K562 (cell line): ENCODE results near the gene ZNF24. TPM values are rescaled to one million over a fixed set of nuclear protein-coding genes. Genes with fewer than 3 reads are reported as not detected.
A peak's percentile ranks its signal among the peaks of the same experiment; 100 is the strongest.

Experiments
- ATAC-seq: fragments of 200-7000 bp; cut with Tn5 transposase; 3 replicates; pipeline ENCODE4 v1.9.1; 2020; ENCODE audit warnings: moderate library complexity
- Bru-seq: library from RNA; stranded (reverse); fragments of 400-500 nt; gene quantifications from one replicate; lab custom pipeline; 2021; lab: Mats Ljungman, UMichigan
- BruChase-seq, 2 experiments: library from RNA; stranded (reverse); fragments of 400-500 nt; gene quantifications; one replicate each; lab custom pipeline; 2021; lab: Mats Ljungman, UMichigan
- BruUV-seq: library from RNA; stranded (reverse); fragments of 400-500 nt; replicated peaks from 2 replicates; lab custom pipeline; 2021; lab: Mats Ljungman, UMichigan
- CTCF ChIA-PET: fragments of 300-600 bp; formaldehyde crosslinking; extraction: SDS; loops from one replicate; lab custom pipeline; 2021; ENCODE audit warnings: low intra/inter-chr PET ratio; lab: Yijun Ruan, JAX
- POLR2A ChIA-PET: fragments of 300-600, 350-650 bp; sonication (Branson Sonifier 250); formaldehyde crosslinking; extraction: SDS; loops from one replicate; lab custom pipeline; 2021; ENCODE audit warnings: antibody characterized with exemption, inconsistent platforms; lab: Yijun Ruan, JAX
- DNase-seq, 4 experiments: peaks; one replicate each; pipeline versions ENCODE4 v3.0.0 to v3.0.0-alpha.2; 2011 to 2018; ENCODE audit warnings: low spot score in 3 of 4, mixed read lengths in 3 of 4; ENCODE audit errors: extremely low read depth in 1 of 4
- FAIRE-seq: peaks from 2 replicates; lab custom pipeline; 2011; peaks lifted over from hg19 to GRCh38; lab: Jason Lieb, UNC
- H2AFZ ChIP-seq: 2 replicates; pipeline ENCODE4 v1.6.0; 2011; ENCODE audit warnings: low read depth, low read length, control low read depth, inconsistent platforms
- H3K27ac ChIP-seq: fragments of 200-600 bp; 3 replicates; pipeline ENCODE4 v1.8.0; 2011; ENCODE audit warnings: low read depth, mild to moderate bottlenecking, control low read depth, inconsistent platforms, low read length, moderate library complexity, mixed read lengths; ENCODE audit errors: extremely low read depth
- H3K27me3 ChIP-seq, 2 experiments: fragments of 300-600 bp in 1 of 2; 2 replicates in 1 of 2; 3 replicates in 1 of 2; pipeline versions ENCODE4 v1.6.0 to v1.8.0; 2011; ENCODE audit warnings: inconsistent platforms in 2 of 2, low read length in 2 of 2, mild to moderate bottlenecking in 1 of 2, mixed read lengths in 1 of 2, moderate library complexity in 1 of 2; ENCODE audit not compliant: control insufficient read depth in 2 of 2, insufficient read depth in 2 of 2
- H3K36me3 ChIP-seq: fragments of 300-600 bp; 3 replicates; pipeline ENCODE4 v1.8.0; 2011; ENCODE audit warnings: mild to moderate bottlenecking, low read length, inconsistent platforms; ENCODE audit not compliant: control insufficient read depth, insufficient read depth
- H3K4me1 ChIP-seq, 2 experiments: fragments of 200-600 bp in 1 of 2; replicated peaks in 1 of 2; 2 replicates in 1 of 2; 3 replicates in 1 of 2; pipeline versions ENCODE4 v1.5.1 to v1.8.0; 2011; ENCODE audit warnings: inconsistent platforms in 2 of 2, low read length in 2 of 2, mild to moderate bottlenecking in 1 of 2, mixed read lengths in 1 of 2, moderate library complexity in 1 of 2; ENCODE audit not compliant: control insufficient read depth in 2 of 2, insufficient read depth in 2 of 2
- H3K4me2 ChIP-seq: 2 replicates; pipeline ENCODE4 v1.6.1; 2011; ENCODE audit warnings: low read length, control low read depth, inconsistent platforms, mixed read lengths; ENCODE audit not compliant: insufficient read depth
- H3K4me3 ChIP-seq: fragments of 200-600 bp; sonication (generic), shearing (Covaris generic); 2 replicates; pipeline ENCODE4 v1.5.1; 2016; ENCODE audit warnings: control low read depth, inconsistent platforms
- H3K79me2 ChIP-seq: fragments of 200-600 bp; 3 replicates; pipeline ENCODE4 v1.8.0; 2011; ENCODE audit warnings: low read length, inconsistent platforms; ENCODE audit not compliant: control insufficient read depth, insufficient read depth
- H3K9ac ChIP-seq, 2 experiments: 2 replicates each; pipeline versions ENCODE4 v1.6.0 to v1.6.1; 2011; ENCODE audit warnings: low read depth in 2 of 2, low read length in 2 of 2, control low read depth in 1 of 2, inconsistent platforms in 1 of 2, mild to moderate bottlenecking in 1 of 2, mixed read lengths in 1 of 2; ENCODE audit not compliant: insufficient read depth in 1 of 2
- H3K9me1 ChIP-seq: one replicate; pipeline ENCODE4 v1.6.0; 2011; ENCODE audit warnings: inconsistent platforms, mild to moderate bottlenecking, low read length, moderate library complexity; ENCODE audit not compliant: control insufficient read depth, insufficient read depth
- H3K9me3 ChIP-seq: replicated peaks from 2 replicates; pipeline ENCODE4 v1.5.1; 2011; ENCODE audit warnings: low read depth, low read length, inconsistent platforms; ENCODE audit not compliant: control insufficient read depth, insufficient read depth
- H4K20me1 ChIP-seq: replicated peaks from 2 replicates; pipeline ENCODE4 v1.6.1; 2011; ENCODE audit warnings: low read length, inconsistent platforms, mixed read lengths; ENCODE audit not compliant: control insufficient read depth, insufficient read depth
- ARID3A ChIP-seq: IDR thresholded peaks from 2 replicates; pipeline ENCODE4 v1.6.1; 2012; ENCODE audit warnings: low read depth, low read length, improper control_type of control experiment, borderline replicate concordance
- EZH2 ChIP-seq: IDR thresholded peaks from 2 replicates; pipeline ENCODE4 v1.6.1; 2012; ENCODE audit warnings: low read depth, mild to moderate bottlenecking, inconsistent platforms, low read length, borderline replicate concordance
- GABPA ChIP-seq: fragments of 200-800 bp; sonication (Bioruptor generic); conservative IDR thresholded peaks from 2 replicates; pipeline ENCODE4 v1.6.1; 2016; ENCODE audit warnings: low read depth, missing genetic modification characterization, missing compliant biosample characterization
- HMG20B ChIP-seq: fragments of 250-450 bp; sonication (Bioruptor Pico); IDR thresholded peaks from 2 replicates; pipeline ENCODE4 v1.5.0; 2021; ENCODE audit warnings: mild to moderate bottlenecking
- ID3 ChIP-seq, 2 experiments: fragments of 250-450 bp in 1 of 2; fragments of 450-650 bp in 1 of 2; sonication (Bioruptor Pico) in 1 of 2; IDR thresholded peaks; 2 replicates each; pipeline versions ENCODE4 v1.6.1 to v1.8.0; 2016 to 2021; ENCODE audit warnings: mild to moderate bottlenecking in 2 of 2, moderate library complexity in 2 of 2, missing compliant biosample characterization in 1 of 2, missing genetic modification characterization in 1 of 2
- MLX ChIP-seq, 2 experiments: fragments of 450-650 bp in 1 of 2; sonication (generic) in 1 of 2; formaldehyde crosslinking; conservative IDR thresholded peaks; 2 replicates each; pipeline versions ENCODE4 v1.4.0 to v1.8.1; 2020 to 2022; ENCODE audit warnings: mild to moderate bottlenecking in 1 of 2, missing genetic modification reagents in 1 of 2
- POLR2B ChIP-seq: fragments of 450-650 bp; IDR thresholded peaks from 2 replicates; pipeline ENCODE4 v1.6.1; 2018; ENCODE audit warnings: low read depth; ENCODE audit not compliant: partially characterized antibody
- RBM15 ChIP-seq: fragments of 200-400 bp; formaldehyde crosslinking; IDR thresholded peaks from 2 replicates; pipeline ENCODE4 v1.6.1; 2018; ENCODE audit warnings: mild to moderate bottlenecking, low read length, moderate library complexity; ENCODE audit not compliant: insufficient read depth
- ZNF384 ChIP-seq: IDR thresholded peaks from 2 replicates; pipeline ENCODE4 v1.6.1; 2012; ENCODE audit warnings: low read depth, low read length, improper control_type of control experiment
- ZSCAN29 ChIP-seq: fragments of 450-650 bp; IDR thresholded peaks from 2 replicates; pipeline ENCODE4 v1.6.1; 2017
- ZZZ3 ChIP-seq: fragments of 450-650 bp; IDR thresholded peaks from 2 replicates; pipeline ENCODE4 v1.6.1; 2016; ENCODE audit warnings: antibody characterized with exemption, mild to moderate bottlenecking, moderate library complexity
- WGBS: fragments of 100-300 bp; shearing (Covaris generic); methylation state at CpG from one replicate; pipeline ENCODE4 v1.1.6; 2016; ENCODE audit warnings: low coverage, mixed read lengths; ENCODE audit not compliant: insufficient coverage; ENCODE audit errors: missing lambda C conversion rate; 5-methylcytosine and 5-hydroxymethylcytosine counted together
- in situ Hi-C: fragments of 300-500 bp; cut with MboI; formaldehyde crosslinking; loops from 4 replicates; pipeline ENCODE4 v1.15.0; 2018; ENCODE audit warnings: inconsistent platforms, mixed read lengths
- intact Hi-C: fragments of 100-400 bp; cut with micrococcal nuclease; formaldehyde crosslinking; loops from 2 replicates; pipeline ENCODE4 v1.14.2; 2022
- long read RNA-seq, 3 experiments: library from polyadenylated mRNA in 2 of 3; library from RNA in 1 of 3; unstranded in 2 of 3; stranded (forward) in 1 of 3; transcript quantifications; one replicate each; pipeline ENCODE4 v2.0.0, GENCODE V29; 2019 to 2022
- polyA minus RNA-seq, 3 experiments: library from RNA; depleted of rRNA, polyadenylated mRNA; stranded (reverse); fragments of >200 nt; gene quantifications; 2 replicates each; pipeline ENCODE4 v1.2.3, GENCODE V29; 2011
- polyA plus RNA-seq, 8 experiments: library from polyadenylated mRNA; depleted of rRNA in 4 of 8; stranded (reverse) in 5 of 8; unstranded in 3 of 8; fragments of >200 nt; fragmentation: Nextera tagmentation in 2 of 8; fragmentation: Illumina TruSeq in 1 of 8; extraction: Ambion mirVana in 2 of 8; extraction: Trizol in 1 of 8; gene quantifications; 2 replicates each; pipeline versions ENCODE4 v1.2.1 to v1.2.3, GENCODE V29; 2011 to 2014; ENCODE audit warnings: inconsistent platforms in 1 of 8, missing spikeins in 1 of 8
- total RNA-seq, 7 experiments: library from RNA; depleted of rRNA in 6 of 7; stranded (reverse); fragments of >200 nt in 6 of 7; fragmentation: Illumina TruSeq in 2 of 7; extraction: Trizol in 2 of 7; gene quantifications; 2 replicates each; pipeline versions ENCODE4 v1.2.1 to v1.2.3, GENCODE V29; 2011 to 2021; ENCODE audit warnings: low replicate concordance in 1 of 7

Gene ZNF24
- total RNA-seq (2011; cell fraction: chromatin; rRNA removed; ENCODE audit: low replicate concordance), result 27.7 and 57.5 TPM in 2 replicates
- total RNA-seq (2011; cell fraction: nucleolus; rRNA removed), result 17.0 and 21.7 TPM in 2 replicates
- 38.3 and 54.1 TPM in 2 replicates for total RNA-seq (2011; cell fraction: nucleoplasm; rRNA removed)
- total RNA-seq (2014; rRNA removed), result 32.4 and 36.9 TPM in 2 replicates
- total RNA-seq (2014; rRNA removed; fragmentation: Illumina TruSeq; extraction: Trizol), result 67.4 and 76.1 TPM in 2 replicates
- 59.4 and 64.1 TPM in 2 replicates for total RNA-seq (2015; rRNA removed; fragmentation: Illumina TruSeq; extraction: Trizol)
- 69.8 and 72.8 TPM in 2 replicates for total RNA-seq (2021)
- polyA plus RNA-seq (2011; rRNA removed), result 51.8 and 54.1 TPM in 2 replicates
- 8.4 and 26.9 TPM in 2 replicates for polyA plus RNA-seq (2011; cell fraction: cytosol; rRNA removed)
- 43.7 and 72.4 TPM in 2 replicates for polyA plus RNA-seq (2011; cell fraction: nucleus; rRNA removed)
- 36.9 and 43.6 TPM in 2 replicates for polyA plus RNA-seq (2012)
- polyA plus RNA-seq (2014; fragmentation: Illumina TruSeq; extraction: Trizol), result 43.7 and 52.3 TPM in 2 replicates
- polyA plus RNA-seq (2014; fragmentation: Nextera tagmentation; extraction: Ambion mirVana), result 10 to 100 TPM; 51.6 to 72.2 TPM
- polyA plus RNA-seq (2014; rRNA removed), result 33.7 and 35.7 TPM in 2 replicates
- 77.5 and 93.1 TPM in 2 replicates for polyA minus RNA-seq (2011; rRNA and poly(A)+ RNA removed)
- 20.0 and 25.0 TPM in 2 replicates for polyA minus RNA-seq (2011; cell fraction: cytosol; rRNA and poly(A)+ RNA removed)
- 35.1 and 73.0 TPM in 2 replicates for polyA minus RNA-seq (2011; cell fraction: nucleus; rRNA and poly(A)+ RNA removed)
- Bru-seq, nascent RNA, result percentile 98 among the genes with signal in this experiment
- BruChase-seq, experiment 1, labeled RNA remaining after a 2-hour chase, result percentile 99 among the genes with signal in this experiment
- BruChase-seq, experiment 2, labeled RNA remaining after a 6-hour chase, result percentile 99 among the genes with signal in this experiment
- long read RNA-seq, experiment 1, full-length matches to known transcripts, result 128 of 173 reads
- long read RNA-seq, experiment 1, partial matches to known transcripts, result 35 of 173 reads
- long read RNA-seq, experiment 1, other reads (novel, unspliced or antisense), result 10 of 173 reads
- long read RNA-seq, experiment 2, full-length matches to known transcripts, result 1 of 46 reads
- long read RNA-seq, experiment 2, partial matches to known transcripts, result 1 of 46 reads
- long read RNA-seq, experiment 2, other reads (novel, unspliced or antisense), result 44 of 46 reads
- long read RNA-seq, experiment 3, full-length matches to known transcripts, result 96 of 105 reads
- long read RNA-seq, experiment 3, partial matches to known transcripts, result 5 of 105 reads
- long read RNA-seq, experiment 3, other reads (novel, unspliced or antisense), result 4 of 105 reads

GRCh38 chr18:35343936-35344735 lies at the start of gene ZNF24:
Gene ZNF24, minus strand, starts transcription at chr18:35344420. Its CDS starts 3,770 bp downstream, at chr18:35340650.
- DNase-seq, result peak; percentile 98
- Histone ChIP-seq H3K4me2 (peak within 1 kb of the TSS; percentile 99), H3K9me1 (no peaks in the 10 kb centered on the region), H4K20me1 (peaks cover 17% of the 10 kb centered on the region), H3K9ac (peak within 1 kb of the TSS; percentile 99), H3K9me3 (no peaks in the 10 kb centered on the region), H3K4me1 (peaks cover 8 to 10% of the 10 kb centered on the region in 2 experiments; a peak in 4 of 5 replicates), H3K27ac (peak within 1 kb of the TSS; percentile 99), H3K36me3 (peaks cover 39% of the 10 kb centered on the region), H3K79me2 (peaks cover 52% of the 10 kb centered on the region), H2AFZ (peak within 1 kb of the TSS; percentile 95), H3K27me3 (no peaks in the 10 kb centered on the region), H3K4me3 (peak within 1 kb of the TSS; percentile 91)
- ChIA-PET CTCF (interaction anchor here (0.6 kb wide), 1 partner anchor 168 kb away, joined by 3 read pairs; no protein-coding TSS in a partner anchor), POLR2A (interaction anchor here (0.6 to 1.8 kb wide), 9 partner anchors 9 to 438 kb away, joined by 3 to 6 read pairs (median 3); partner anchors contain the start of gene ZSCAN30)
- no TSS peak for BruUV-seq
- FAIRE-seq, result peak; percentile 71
- under 1% methylated on average over 54 of the region's 64 CpGs for WGBS
- in situ Hi-C loops, result no loop called here
- intact Hi-C loops, result loop anchor here (5.0 to 10.0 kb wide), 3 partner anchors 52 to 299 kb away; partner anchors contain the start of genes MAPRE2, ZNF397 and ZSCAN30
- ATAC-seq, result peak; percentile 97
- peak; percentile 92 for TF ChIP-seq GABPA (tag)
- peak; percentile 91 for TF ChIP-seq POLR2B
- TF ChIP-seq ZNF384, result no peak
- TF ChIP-seq ID3 (CRISPR knock-in tag; IDR thresholded peaks at IDR 0.05), result no peak
- TF ChIP-seq ID3 (tag; IDR thresholded peaks at IDR 0.05), result peak; percentile 59; the same call in 1 of the 2 replicates
- TF ChIP-seq ZSCAN29, result 0 out of 2 replicates have a peak, but pooled peaks have one; percentile 37
- TF ChIP-seq EZH2, result no peak
- TF ChIP-seq RBM15, result no peak
- no peak for TF ChIP-seq HMG20B (CRISPR knock-in tag)
- TF ChIP-seq MLX (CRISPR knock-in tag; conservative IDR thresholded peaks at IDR 0.05), result no peak
- TF ChIP-seq ZZZ3, result no peak
- TF ChIP-seq ARID3A, result no peak
